Measurements from ENCODE around the gene PTPRD.

DNA sequence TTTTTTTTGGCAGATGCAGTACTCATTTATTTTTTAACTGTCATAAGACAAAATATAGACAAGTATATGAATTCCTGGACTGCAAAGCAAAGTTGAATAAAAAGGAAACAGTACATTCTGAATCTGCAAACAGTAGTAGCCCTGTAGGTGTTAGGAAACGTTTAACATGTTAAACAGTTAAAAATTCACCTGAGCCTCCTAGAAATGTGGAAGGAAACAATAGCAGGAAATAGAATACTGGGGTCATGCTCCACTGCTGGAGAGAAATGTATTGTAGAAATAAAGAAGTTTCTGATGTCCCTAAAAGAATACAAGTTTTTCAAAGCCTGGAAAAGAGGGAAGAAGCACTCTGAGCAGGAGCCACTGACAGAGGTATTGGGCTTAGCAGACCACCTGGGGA is 866.0 kb downstream of the PTPRD start:
- TF ChIP-seq POLR2AphosphoS5 (IDR thresholded peaks at IDR 0.05; ENCODE audit: low read depth, low read length): no peak
- no peak for TF ChIP-seq TAF1 (IDR thresholded peaks at IDR 0.05; ENCODE audit: borderline replicate concordance, insufficient read depth, low read length)
- TF ChIP-seq SIN3A (IDR thresholded peaks at IDR 0.05; ENCODE audit: borderline replicate concordance, insufficient read depth, low read length): no peak

All from PFSK-1 (cell line).